Measurements from ENCODE around the gene NOC4L.

DNA sequence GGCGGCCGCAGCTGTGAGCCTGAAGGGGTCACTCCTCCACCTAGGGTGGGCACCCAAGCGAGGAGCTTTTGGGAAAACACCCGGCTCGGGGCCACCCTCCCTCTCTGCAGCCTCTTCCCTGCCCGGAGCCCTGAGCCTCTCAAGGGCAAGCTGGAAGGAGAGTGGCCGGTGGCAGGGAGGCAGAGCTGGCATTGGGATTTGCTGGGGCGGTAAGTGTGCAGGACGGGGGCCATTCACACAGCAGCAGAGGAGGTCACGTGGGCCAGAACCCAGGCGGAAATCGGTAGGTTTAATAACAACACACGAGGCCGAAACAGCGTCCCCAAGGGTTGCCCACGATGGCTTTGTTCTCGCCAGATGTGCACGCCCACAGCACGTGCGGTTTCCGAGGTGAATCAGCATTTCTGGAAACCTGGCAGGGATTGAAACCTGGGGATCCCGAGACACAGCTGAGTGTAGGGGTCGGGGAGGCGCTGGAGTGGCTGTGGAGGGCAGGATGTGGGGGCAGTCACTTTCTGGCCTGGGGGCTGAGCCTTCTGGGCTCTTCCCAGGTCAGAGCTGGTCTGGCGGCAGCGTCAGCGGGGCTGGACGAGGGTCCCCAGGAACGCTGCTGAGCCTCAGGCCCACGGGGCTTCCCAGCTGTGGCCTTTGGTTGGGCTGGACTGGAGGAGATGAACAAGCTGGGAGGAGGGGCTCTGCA is 23.5 kb downstream of the NOC4L start:
- TF ChIP-seq CTCF (IDR thresholded peaks at IDR 0.05) (no peak), POLR2A (IDR thresholded peaks at IDR 0.05) (no peak)

Measured in right lobe of liver (tissue), 4 donors.